Breast epithelium (tissue), 3 donors: ENCODE data around the gene RNF180.

Experiments used
- POLR2A ChIP-seq: fragments of 450-650 bp; IDR thresholded peaks from one replicate; pipeline ENCODE4 v1.6.1; 2016; ENCODE audit warnings: antibody characterized with exemption, mild to moderate bottlenecking, moderate library complexity
- POLR2AphosphoS5 ChIP-seq, 3 donors: sonication (generic); formaldehyde crosslinking; IDR thresholded peaks; one replicate each; pipeline ENCODE4 v1.6.1; 2017; ENCODE audit warnings: antibody characterized with exemption in 3 of 3
- TF ChIP-seq, protein P1 (sequence below), 3 donors: fragments of 450-650 bp; IDR thresholded peaks; one replicate each; pipeline ENCODE4 v1.5.1; 2016 to 2017; ENCODE audit warnings: antibody characterized with exemption in 3 of 3, mild to moderate bottlenecking in 3 of 3, moderate library complexity in 3 of 3

DNA sequence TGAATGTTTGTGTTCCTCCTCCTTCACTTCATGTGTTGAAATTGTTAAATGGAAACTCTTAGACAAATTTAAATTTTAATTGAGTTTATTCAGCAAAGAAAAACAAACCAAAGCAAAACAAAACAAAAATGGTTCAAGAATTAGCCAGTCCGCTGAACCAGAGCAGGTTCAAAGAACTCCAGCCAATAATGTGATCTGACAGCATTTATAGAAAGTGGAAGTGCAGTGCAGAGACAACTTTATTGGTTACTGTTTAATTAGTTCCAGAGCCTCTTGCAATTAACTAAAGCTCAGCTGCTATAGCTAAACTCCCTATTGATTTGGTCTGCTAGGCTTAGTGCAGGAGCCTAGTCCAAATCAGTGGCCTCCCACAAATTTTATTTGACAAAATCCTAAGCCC lies 132.9 kb downstream of the RNF180 start:
- TF ChIP-seq POLR2A (no peak), POLR2AphosphoS5 (IDR thresholded peaks at IDR 0.05) (no peak)
- TF ChIP-seq, protein P1, sequence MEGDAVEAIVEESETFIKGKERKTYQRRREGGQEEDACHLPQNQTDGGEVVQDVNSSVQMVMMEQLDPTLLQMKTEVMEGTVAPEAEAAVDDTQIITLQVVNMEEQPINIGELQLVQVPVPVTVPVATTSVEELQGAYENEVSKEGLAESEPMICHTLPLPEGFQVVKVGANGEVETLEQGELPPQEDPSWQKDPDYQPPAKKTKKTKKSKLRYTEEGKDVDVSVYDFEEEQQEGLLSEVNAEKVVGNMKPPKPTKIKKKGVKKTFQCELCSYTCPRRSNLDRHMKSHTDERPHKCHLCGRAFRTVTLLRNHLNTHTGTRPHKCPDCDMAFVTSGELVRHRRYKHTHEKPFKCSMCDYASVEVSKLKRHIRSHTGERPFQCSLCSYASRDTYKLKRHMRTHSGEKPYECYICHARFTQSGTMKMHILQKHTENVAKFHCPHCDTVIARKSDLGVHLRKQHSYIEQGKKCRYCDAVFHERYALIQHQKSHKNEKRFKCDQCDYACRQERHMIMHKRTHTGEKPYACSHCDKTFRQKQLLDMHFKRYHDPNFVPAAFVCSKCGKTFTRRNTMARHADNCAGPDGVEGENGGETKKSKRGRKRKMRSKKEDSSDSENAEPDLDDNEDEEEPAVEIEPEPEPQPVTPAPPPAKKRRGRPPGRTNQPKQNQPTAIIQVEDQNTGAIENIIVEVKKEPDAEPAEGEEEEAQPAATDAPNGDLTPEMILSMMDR (IDR thresholded peaks at IDR 0.05), result no peak
